Measurements from ENCODE around the gene KRTAP10-7.
"Not testable (repeated sequence)": the region's sequence is repeated elsewhere in the genome, so short reads cannot be mapped to it uniquely, and the experiment has no call there.

DNA sequence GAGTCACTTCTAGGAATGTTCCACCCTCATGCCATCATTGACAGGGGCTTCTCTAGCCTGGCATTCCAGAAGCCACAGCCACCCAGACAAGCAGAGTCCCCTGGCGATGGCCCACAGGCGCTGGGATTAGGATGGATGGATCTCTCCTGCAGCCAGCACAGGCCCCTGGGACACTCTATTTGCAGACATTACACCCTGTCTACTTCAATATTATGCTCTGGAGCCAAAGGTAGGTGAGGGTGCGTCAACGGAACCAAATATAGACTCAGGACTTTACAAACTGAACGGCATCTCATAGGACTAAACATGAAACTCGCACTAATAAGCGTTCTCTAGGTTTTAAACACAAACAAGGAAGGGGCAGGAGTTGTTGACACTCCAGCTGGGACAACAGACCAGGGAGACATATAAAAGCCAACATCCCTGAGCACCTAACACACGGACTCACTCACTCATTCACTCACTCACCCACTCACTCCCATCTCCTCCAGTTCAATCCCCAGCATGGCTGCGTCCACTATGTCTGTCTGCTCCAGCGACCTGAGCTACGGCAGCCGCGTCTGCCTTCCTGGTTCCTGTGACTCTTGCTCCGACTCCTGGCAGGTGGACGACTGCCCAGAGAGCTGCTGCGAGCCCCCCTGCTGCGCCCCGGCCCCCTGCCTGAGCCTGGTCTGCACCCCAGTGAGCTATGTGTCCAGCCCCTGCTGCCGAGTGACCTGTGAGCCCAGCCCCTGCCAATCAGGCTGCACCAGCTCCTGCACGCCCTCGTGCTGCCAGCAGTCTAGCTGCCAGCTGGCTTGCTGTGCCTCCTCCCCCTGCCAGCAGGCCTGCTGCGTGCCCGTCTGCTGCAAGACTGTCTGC lies at the start of gene KRTAP10-7:
- TF ChIP-seq, protein P1, sequence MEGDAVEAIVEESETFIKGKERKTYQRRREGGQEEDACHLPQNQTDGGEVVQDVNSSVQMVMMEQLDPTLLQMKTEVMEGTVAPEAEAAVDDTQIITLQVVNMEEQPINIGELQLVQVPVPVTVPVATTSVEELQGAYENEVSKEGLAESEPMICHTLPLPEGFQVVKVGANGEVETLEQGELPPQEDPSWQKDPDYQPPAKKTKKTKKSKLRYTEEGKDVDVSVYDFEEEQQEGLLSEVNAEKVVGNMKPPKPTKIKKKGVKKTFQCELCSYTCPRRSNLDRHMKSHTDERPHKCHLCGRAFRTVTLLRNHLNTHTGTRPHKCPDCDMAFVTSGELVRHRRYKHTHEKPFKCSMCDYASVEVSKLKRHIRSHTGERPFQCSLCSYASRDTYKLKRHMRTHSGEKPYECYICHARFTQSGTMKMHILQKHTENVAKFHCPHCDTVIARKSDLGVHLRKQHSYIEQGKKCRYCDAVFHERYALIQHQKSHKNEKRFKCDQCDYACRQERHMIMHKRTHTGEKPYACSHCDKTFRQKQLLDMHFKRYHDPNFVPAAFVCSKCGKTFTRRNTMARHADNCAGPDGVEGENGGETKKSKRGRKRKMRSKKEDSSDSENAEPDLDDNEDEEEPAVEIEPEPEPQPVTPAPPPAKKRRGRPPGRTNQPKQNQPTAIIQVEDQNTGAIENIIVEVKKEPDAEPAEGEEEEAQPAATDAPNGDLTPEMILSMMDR (IDR thresholded peaks at IDR 0.05; ENCODE audit: insufficient read depth, low read length, poor library complexity, severe bottlenecking): not testable (repeated sequence)
- TF ChIP-seq EZH2phosphoT487 (conservative IDR thresholded peaks at IDR 0.05; ENCODE audit: low read length): not testable (repeated sequence)
